GM18526 (cell line): ENCODE data around the gene NR4A1.

ENCODE experiments used
- POLR2A ChIP-seq: IDR thresholded peaks from 3 replicates; pipeline ENCODE4 v1.6.1; 2011; ENCODE audit not compliant: insufficient read length; ENCODE audit errors: extremely low read depth

The NR4A1 gene

DNA sequence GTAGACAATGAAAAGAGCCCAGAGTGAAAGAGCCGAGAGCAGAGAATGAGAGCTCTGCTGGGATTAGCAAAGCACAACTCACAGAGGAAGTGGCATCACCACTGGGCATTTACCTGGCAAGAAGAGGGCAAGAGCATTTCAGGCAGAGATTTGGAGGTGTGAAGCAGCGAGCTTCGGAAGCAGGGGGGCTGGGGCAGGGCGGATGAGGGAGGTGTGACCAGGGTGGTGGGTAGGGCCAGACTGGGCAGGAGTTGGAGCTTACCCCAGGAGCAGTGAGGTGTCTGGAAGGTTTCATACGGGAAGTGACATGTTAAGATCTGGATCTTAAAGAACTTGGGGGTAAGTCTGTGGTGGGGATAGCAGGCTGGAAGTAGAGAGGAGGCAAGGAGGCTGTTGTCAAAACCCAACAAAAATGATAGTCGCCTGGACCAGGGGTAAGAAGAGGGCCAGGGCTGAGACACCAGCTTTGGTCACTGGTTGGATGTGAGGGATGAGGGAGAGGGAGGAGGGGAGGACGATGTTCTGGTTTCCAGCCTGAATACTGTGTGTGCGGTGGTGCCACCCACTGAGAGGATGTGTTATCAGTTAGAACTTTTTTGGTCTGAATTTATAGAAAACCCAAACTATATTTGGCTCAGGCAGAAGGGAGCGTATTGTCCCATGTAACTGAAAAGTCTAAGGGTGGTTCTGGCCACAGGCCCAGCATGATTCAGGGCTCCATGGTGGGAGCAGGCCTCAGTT, 33.4 kb downstream of the NR4A1 start:
- TF ChIP-seq POLR2A, result no peak

DNA sequence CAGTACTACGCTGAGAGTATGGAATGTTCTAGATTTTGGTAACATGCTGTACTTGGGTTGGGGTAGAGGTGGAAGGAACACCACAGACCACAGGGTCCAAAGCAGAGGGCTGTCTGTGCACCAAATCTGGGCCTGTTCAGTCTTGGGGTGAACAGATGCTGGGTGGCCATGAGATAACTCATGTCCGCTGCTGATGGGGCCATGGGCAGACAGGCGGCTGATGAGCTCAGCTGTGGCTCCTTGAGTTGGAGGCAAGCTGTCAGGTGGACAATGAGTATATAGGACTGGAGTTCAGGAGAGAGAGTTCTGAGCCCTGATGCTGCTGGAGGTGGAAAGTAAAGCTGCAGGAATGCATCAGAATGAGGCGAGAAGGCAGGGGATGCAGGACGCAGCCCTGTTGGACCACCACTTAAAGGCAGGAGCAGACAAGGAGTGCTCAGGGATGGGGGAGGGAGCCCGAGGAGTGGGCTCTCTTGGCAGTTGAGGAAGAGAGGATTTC, 34.5 kb downstream of the NR4A1 start:
- TF ChIP-seq POLR2A, result no peak

DNA sequence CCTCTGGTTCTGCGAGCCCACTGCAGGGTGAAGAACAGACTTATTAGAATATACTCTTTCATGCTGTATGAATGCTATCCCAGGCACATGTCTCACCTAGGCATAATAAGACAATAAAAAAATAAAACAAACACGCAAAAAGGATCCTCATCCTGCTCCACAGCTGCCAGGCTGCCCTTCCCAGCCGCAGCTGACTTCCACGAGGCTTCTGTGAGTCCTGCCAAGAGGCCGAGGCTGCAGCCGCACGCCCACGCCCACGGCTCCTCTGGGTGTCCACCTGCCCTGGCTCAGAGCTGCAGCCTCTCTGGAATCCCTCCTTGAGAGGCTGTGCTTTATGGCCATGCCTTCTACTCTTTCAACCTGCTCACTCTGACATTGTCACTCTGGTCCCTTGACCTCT, 35.1 kb downstream of the NR4A1 start:
- no peak for TF ChIP-seq POLR2A

DNA sequence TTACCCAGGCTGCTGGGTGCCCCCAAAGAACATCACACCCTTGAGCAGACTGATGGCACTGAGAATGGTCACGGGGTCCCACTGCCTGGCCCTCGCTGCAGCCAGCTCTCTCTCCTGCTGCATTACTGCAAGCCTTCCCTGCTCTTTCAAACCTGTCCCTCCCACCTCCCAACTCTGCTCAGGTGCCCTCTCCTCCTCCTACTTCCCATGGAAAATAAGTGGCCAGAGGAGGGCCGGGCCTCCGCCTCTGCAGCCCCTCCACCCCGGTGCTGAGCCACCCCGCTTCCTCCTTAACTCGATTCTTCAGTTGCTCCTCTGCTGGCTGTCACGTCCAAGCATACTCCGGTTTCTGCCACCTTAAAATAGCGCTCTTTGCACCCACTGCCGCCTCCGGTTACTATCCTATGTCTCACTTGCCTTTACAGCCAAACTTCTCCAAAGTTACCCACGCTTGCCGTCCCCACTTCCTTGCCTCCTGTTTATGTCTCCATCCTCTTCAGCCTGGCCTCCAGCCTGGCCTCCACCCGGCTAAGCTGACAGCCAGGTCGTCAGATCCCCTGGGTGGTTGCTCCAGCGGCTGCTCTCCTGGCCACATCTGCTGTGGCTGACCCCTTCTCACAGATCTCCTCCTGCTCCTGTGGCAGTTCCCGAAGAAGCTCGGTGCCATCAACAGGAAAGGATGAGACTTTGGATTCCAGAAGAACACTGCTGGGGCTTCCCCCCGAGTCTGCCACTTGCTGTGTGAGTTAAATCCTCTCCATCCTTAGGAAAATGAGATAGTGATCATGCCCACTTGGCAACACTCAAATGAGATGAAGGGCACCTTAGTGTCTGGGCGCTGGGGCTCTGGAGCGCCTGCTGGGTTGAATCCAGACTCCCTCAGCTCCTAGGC, 35.9 kb downstream of the NR4A1 start:
- TF ChIP-seq POLR2A, result no peak

DNA sequence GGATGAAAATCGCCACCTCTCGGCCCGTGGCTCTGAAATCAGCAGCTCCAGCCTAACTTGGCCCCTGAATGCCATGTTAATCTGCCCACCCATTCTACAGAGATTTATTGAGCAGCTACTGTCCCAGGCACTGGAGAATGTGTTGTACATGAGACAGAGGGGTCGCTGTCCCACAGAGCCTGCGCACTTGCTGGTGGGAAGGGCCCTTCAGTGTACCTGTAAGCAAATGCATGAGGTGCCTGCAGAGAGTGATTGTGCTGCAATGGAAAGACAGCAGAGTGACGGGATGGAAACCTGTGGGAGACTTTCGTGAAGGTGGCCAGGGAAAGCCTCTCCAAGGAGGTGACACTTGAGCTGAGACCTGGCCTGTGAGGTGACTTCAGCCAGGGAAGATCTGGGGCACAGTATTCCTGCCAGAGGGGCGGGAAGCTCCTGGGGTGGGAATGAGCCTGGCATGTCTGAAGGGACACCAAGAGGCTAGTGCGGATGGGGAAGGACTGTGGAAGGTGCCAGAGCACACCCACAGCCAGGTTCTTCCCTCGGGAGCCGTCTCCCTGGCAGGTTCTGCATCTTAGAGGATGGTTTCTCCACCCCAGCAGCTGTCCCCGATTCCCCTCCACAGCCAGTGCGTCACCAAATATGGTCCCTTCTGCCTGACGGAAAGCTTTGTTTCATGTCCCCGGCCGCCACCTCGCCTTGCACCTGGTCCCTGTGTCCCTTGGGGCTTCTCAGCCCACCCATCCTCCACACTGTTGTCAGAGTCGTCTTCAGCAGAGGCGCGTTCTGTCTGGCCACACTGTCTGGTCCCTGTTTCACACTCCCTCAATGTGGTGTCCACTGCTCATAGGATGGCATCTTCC, 36.9 kb downstream of the NR4A1 start:
- no peak for TF ChIP-seq POLR2A

DNA sequence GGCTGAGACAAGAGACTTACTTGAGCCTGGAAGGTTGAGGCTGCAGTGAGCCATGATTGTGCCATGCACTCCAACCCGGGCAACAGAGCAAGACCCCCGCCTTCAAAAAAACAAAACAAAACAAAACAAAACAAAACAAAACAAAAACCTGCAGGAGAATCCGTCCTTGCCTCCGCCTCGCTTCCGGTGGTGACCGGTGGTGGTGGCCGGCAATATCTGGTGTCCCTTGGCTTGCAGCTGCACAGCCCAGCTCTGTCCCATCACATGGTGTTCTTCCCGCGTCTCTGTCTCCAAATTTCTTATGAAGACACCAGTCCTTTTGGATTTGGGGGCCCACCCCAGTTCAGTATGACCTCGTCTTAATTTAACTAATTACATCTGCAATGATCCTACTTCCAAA, 38.2 kb downstream of the NR4A1 start:
- TF ChIP-seq POLR2A, result no peak

DNA sequence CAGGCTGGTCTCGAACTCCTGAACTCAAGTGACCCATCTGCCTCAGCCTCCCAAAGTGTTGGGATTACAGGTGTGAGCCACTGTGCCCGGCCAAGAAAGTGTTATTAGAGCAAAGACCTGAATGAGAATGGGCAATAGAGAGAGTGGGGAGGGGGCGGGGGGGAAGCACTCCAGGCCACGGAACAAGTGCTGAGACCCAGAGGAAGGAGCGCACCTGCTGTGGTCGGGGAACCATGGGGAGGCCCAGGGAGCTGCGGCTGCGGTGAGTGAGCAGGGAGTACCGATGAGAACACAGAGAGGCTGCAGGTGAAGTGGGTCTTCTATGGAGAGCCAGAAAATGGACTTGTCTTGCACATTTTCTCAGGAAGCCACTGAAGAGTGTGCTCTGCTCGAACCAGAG, 39.0 kb downstream of the NR4A1 start:
- no peak for TF ChIP-seq POLR2A

DNA sequence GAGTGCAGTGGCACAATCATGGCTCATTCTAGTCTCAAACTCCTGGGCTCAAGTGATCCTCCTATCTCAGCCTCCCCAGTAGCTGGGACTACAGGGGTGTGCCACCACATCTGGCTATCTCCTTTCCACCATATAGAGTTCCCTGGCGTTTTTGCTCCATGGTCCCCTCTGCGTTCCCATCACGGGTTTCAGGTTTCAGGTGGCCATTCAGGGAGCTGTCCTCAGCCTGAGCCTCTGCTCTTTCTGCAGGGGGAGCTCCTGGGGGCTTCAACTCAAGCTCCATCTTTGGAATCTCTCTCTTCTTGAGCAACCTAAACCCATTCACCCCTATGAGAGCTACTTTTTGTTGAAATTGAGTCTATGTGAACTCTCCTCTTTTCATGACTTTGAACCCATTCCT, 39.8 kb downstream of the NR4A1 start:
- no peak for TF ChIP-seq POLR2A

DNA sequence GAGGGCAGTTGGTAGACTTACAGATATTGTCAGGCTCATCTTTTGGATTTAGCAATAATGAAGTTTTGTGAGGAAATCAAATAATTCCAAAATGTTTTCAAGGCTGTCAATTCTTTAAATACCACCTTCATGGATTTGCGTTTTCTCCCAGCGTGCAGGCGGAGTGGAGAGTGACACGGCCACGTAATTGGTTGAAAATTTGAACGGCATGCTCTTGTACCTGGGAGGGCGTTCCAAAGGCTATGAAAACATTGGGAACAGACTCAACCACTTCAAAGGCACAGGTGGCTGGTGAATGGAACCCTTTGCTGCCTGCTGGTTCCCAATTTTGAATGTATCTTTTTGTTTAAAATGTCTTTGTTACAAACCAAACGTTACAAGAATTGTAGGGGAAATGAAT, 40.6 kb downstream of the NR4A1 start:
- TF ChIP-seq POLR2A, result no peak

DNA sequence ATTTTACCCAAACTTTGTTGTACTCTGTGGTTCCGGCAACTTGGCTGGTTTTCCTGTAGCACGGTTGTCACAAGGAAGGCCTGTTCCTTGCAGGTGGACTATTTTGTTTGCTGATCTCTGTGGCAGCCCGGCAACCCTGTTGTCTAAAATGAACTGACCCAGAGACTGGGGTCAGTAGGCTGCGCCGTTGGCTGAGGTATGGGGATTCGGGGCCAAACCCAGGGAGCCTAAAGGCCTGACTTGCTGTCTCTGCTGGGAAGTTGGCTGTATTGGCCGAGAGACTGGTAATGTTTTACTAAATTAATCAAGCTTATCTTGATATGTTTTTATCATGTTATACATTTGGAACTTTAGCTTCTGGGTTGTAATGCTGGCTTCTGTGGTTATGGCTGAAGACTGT, 42.1 kb downstream of the NR4A1 start:
- no peak for TF ChIP-seq POLR2A

DNA sequence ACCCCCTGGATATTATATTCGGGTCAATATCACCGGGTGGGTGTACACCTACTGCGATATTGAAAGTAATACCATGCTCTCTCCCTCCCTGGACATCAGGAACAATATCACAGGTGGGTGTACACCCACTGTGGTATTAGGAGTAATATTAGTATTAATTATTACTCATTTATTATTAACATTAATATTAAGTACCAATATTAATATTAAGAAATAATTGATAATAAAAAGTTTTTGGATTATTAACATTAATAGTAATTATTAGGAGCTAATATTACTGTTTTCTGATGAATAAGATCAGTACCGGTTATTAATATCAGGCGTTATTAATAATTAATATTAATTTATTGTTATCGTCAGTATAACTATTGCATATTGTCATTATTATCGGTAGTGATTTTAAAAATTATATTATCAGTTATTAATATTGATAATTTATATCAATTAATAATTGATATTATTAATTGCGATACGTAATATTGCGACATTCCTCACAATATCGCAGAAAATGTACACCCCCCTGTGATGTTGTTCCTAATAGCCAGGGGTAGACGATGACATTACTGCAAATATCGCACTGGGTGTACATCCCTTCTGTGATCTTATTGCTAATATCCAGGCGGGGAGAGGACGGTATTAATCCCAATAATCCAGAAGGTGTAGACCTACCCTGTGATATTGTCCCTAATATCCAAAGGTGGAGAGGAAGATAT, 45.2 kb downstream of the NR4A1 start:
- no peak for TF ChIP-seq POLR2A

DNA sequence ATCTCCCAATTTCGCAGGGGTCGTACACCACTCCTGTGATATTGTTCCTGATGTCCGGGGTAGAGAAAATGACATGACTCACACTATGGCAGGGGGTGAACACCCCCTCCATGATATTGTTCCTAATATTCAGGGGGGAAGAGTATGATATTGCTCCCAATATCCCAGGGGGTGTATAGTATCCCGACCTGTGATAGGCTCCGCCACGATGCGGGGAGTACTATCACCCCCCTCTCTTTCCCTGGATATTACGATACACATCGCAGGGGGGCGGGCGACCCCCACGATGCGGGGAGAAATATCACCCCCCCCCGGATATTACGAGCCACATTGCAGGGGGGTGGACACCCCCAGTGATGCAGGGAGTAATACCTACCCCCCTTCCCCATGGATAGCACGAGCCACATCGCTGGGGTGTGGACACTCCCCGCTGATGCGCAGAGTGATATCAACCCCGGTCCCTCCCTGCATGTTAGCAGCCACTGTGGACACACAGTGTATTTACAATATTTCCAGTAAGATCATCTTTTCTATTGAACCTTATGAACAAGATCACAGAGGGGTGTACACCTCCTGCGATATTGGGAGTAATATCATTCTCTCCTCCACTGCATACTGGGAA, 45.9 kb downstream of the NR4A1 start:
- no peak for TF ChIP-seq POLR2A
